Measurements from ENCODE around the gene MKRN2OS. TPM values are rescaled to one million over a fixed set of nuclear protein-coding genes. Genes with fewer than 3 reads are reported as not detected.

MKRN2OS gene
- total and polyA plus RNA-seq, 10 of the 15 experiments (the other 5 are each of a cell fraction or from before 2014, with no cell fraction given) = 0.20 to 1.0 (median 0.40) TPM; not detected in 4

- ChIA-PET SMC1A (ENCODE audit: uncharacterized antibody, unreplicated experiment) (no interaction called here), RAD21 (ENCODE audit: unreplicated experiment) (interaction anchor here (1.3 to 1.6 kb wide), 2 partner anchors 62 to 134 kb away, joined by 3 to 4 read pairs; no protein-coding TSS in a partner anchor), CTCF (no interaction called here), POLR2A (no interaction called here)
- Histone ChIP-seq H2AFZ (ENCODE audit: control insufficient read depth, low read depth, low read length) (no peak overlapping the region), H3K4me1 (ENCODE audit: control insufficient read depth, insufficient read depth, low read length) (peaks cover 6% of the 10 kb centered on the region; the same call in 1 of the 2 replicates), H3K9ac (ENCODE audit: control insufficient read depth, insufficient read depth, low read length) (no peak overlapping the region), H3K27ac (ENCODE audit: control insufficient read depth, insufficient read depth) (no peak overlapping the region), H3K79me2 (ENCODE audit: control insufficient read depth, insufficient read depth, low read length) (no peaks in the 10 kb centered on the region), H3K4me3 (no peak overlapping the region), H3K9me3 (replicated peaks; ENCODE audit: control insufficient read depth, insufficient read depth, low read length) (no peaks in the 10 kb centered on the region), H3K27me3 (replicated peaks in 1 of 2; ENCODE audit: control insufficient read depth in 2 of 2, insufficient read depth in 2 of 2, low read length in 1 of 2) (no peaks in the 10 kb centered on the region), H3K36me3 (ENCODE audit: control insufficient read depth in 2 of 2, insufficient read depth in 2 of 2, low read length in 1 of 2) (peaks cover 42 to 54% of the 10 kb centered on the region in 2 experiments; a peak in 3 of 4 replicates), H4K20me1 (ENCODE audit: control insufficient read depth, insufficient read depth) (no peaks in the 10 kb centered on the region), H3K4me2 (ENCODE audit: control insufficient read depth, insufficient read depth) (no peak overlapping the region)
- intact Hi-C loops (cut with micrococcal nuclease; ENCODE audit: unreplicated experiment) = no loop called here
- DNase-seq (ENCODE audit: low read depth, low spot score) (no peak), FAIRE-seq (no peak), ATAC-seq (peak; percentile 28)
- BruUV-seq (replicated peaks) = TSS peak; percentile 17
- in situ Hi-C loops (cut with MboI) = no loop called here
- no peak for TF ChIP-seq CREM (IDR thresholded peaks at IDR 0.05; ENCODE audit: low read depth)
- TF ChIP-seq POLR2AphosphoS2 (IDR thresholded peaks at IDR 0.05; ENCODE audit: low read depth, low read length) = no peak
- TF ChIP-seq KAT2A (conservative IDR thresholded peaks at IDR 0.05; ENCODE audit: control insufficient read depth, low read depth, low read length) = no peak
- TF ChIP-seq NR2C1 (IDR thresholded peaks at IDR 0.05) = no peak
- TF ChIP-seq ZNF384 (IDR thresholded peaks at IDR 0.05; ENCODE audit: borderline replicate concordance, low read depth, low read length) = no peak
- TF ChIP-seq RB1 (IDR thresholded peaks at IDR 0.05; ENCODE audit: borderline replicate concordance) = no peak
- TF ChIP-seq SRF (IDR thresholded peaks at IDR 0.05; ENCODE audit: low read depth in 2 of 2, low read length in 2 of 2) = no peak
- no peak for TF ChIP-seq IRF3 (IDR thresholded peaks at IDR 0.05)
- TF ChIP-seq RELA (IDR thresholded peaks at IDR 0.05; ENCODE audit: borderline replicate concordance, partially characterized antibody) = no peak
- no peak for TF ChIP-seq RFX5 (IDR thresholded peaks at IDR 0.05; ENCODE audit: low read depth, low read length)
- no peak for TF ChIP-seq BHLHE40 (IDR thresholded peaks at IDR 0.05; ENCODE audit: borderline replicate concordance in 1 of 2, low read depth in 2 of 2, low read length in 1 of 2)
- TF ChIP-seq TBL1XR1 (IDR thresholded peaks at IDR 0.05; ENCODE audit: low read depth, low read length) = no peak
- no peak for TF ChIP-seq CTCF (IDR thresholded peaks at IDR 0.05 in 2 of 3, conservative IDR thresholded peaks at IDR 0.05 in 1 of 3; ENCODE audit: control insufficient read depth in 2 of 3, extremely low read depth in 1 of 3, insufficient read depth in 1 of 3, low read depth in 3 of 3, low read length in 3 of 3)
- no peak for TF ChIP-seq EGR1 (IDR thresholded peaks at IDR 0.05; ENCODE audit: borderline replicate concordance in 1 of 2, low read depth in 2 of 2, low read length in 2 of 2)
- no peak for TF ChIP-seq SMAD1 (IDR thresholded peaks at IDR 0.05; ENCODE audit: low read depth, partially characterized antibody)
- 31% methylated on average over 3 of the region's 3 CpGs for WGBS (ENCODE audit: insufficient coverage, insufficient replicate concordance, low lambda C conversion rate, missing lambda C conversion rate)
Measured at GRCh38 chr3:12586403-12586802, 41.1 kb upstream of the MKRN2OS start.
